H1 (cell line): ENCODE data around the gene CACFD1. TPM values are rescaled to one million over a fixed set of nuclear protein-coding genes. Genes with fewer than 3 reads are reported as not detected.

Source experiments
- CTCF ChIA-PET: fragments of 300-600 bp; sonication (Branson Sonifier 250); formaldehyde crosslinking; loops from one replicate; lab custom pipeline; 2021; ENCODE audit not compliant: partially characterized antibody; lab: Charles Lee
- POLR2A ChIA-PET: fragments of 300-600 bp; sonication (Branson Sonifier 250); formaldehyde crosslinking; loops from one replicate; lab custom pipeline; 2021; ENCODE audit warnings: inconsistent platforms; ENCODE audit not compliant: partially characterized antibody; lab: Charles Lee
- DNase-seq, 2 experiments: peaks; one replicate each; pipeline versions ENCODE4 v3.0.0 to v3.0.0-alpha.2; 2010 to 2022; ENCODE audit warnings: low spot score in 2 of 2, low read depth in 1 of 2, mixed read lengths in 1 of 2
- FAIRE-seq: peaks from 2 replicates; lab custom pipeline; 2011; peaks lifted over from hg19 to GRCh38; lab: Jason Lieb, UNC
- H2AFZ ChIP-seq: 2 replicates; pipeline ENCODE4 v1.8.1; 2012; ENCODE audit warnings: low read length, inconsistent platforms
- H2AK5ac ChIP-seq: 2 replicates; pipeline ENCODE4 v1.6.1; 2013; ENCODE audit warnings: low read depth, low read length
- H2BK120ac ChIP-seq: replicated peaks from 2 replicates; pipeline ENCODE3; 2013; ENCODE audit warnings: low read depth, low read length, inconsistent platforms
- H2BK12ac ChIP-seq: 2 replicates; pipeline ENCODE4 v1.6.1; 2013; ENCODE audit warnings: low read depth, low read length
- H2BK15ac ChIP-seq: 2 replicates; pipeline ENCODE4 v1.6.1; 2013; ENCODE audit warnings: low read length
- H2BK20ac ChIP-seq: 2 replicates; pipeline ENCODE4 v1.6.1; 2013; ENCODE audit warnings: low read length
- H2BK5ac ChIP-seq: 2 replicates; pipeline ENCODE4 v1.6.1; 2013; ENCODE audit warnings: low read depth, low read length
- H3K14ac ChIP-seq: 2 replicates; pipeline ENCODE4 v1.6.1; 2013; ENCODE audit warnings: inconsistent platforms; ENCODE audit not compliant: insufficient read length
- H3K18ac ChIP-seq: 2 replicates; pipeline ENCODE4 v1.6.1; 2013; ENCODE audit warnings: low read length; ENCODE audit errors: extremely low read depth
- H3K23ac ChIP-seq: 2 replicates; pipeline ENCODE4 v1.6.1; 2013; ENCODE audit warnings: inconsistent platforms; ENCODE audit not compliant: insufficient read length
- H3K23me2 ChIP-seq: 2 replicates; pipeline ENCODE4 v1.6.1; 2013; ENCODE audit warnings: low read depth, low read length
- H3K27ac ChIP-seq: 2 replicates; pipeline ENCODE4 v1.6.1; 2011; ENCODE audit warnings: low read depth, low read length, inconsistent platforms
- H3K27me3 ChIP-seq, 4 experiments: replicated peaks in 1 of 4; 1 replicate in 1 of 4; 2 replicates in 3 of 4; pipeline versions ENCODE4 v1.6.1 to v1.8.1; 2011 to 2013; ENCODE audit warnings: low read length in 3 of 4, mild to moderate bottlenecking in 3 of 4, inconsistent platforms in 2 of 4, mixed read lengths in 2 of 4, moderate library complexity in 1 of 4; ENCODE audit not compliant: control insufficient read depth in 3 of 4, insufficient read depth in 3 of 4; ENCODE audit errors: extremely low read depth in 1 of 4
- H3K36me3 ChIP-seq, 4 experiments: 2 replicates each; pipeline versions ENCODE4 v1.6.1 to v1.8.1; 2011 to 2013; ENCODE audit warnings: mild to moderate bottlenecking in 4 of 4, low read length in 3 of 4, moderate library complexity in 2 of 4, control low read depth in 1 of 4, inconsistent platforms in 1 of 4; ENCODE audit not compliant: insufficient read depth in 4 of 4, control insufficient read depth in 2 of 4
- H3K4ac ChIP-seq: replicated peaks from 2 replicates; pipeline ENCODE3; 2013; ENCODE audit warnings: low read length, low read depth, mixed read lengths, inconsistent platforms; ENCODE audit not compliant: insufficient read length
- H3K4me1 ChIP-seq, 4 experiments: replicated peaks in 1 of 4; 1 replicate in 1 of 4; 2 replicates in 3 of 4; pipeline versions ENCODE4 v1.6.1 to v1.8.1; 2011 to 2013; ENCODE audit warnings: low read length in 3 of 4, inconsistent platforms in 2 of 4, mixed read lengths in 1 of 4; ENCODE audit not compliant: insufficient read depth in 4 of 4, control insufficient read depth in 3 of 4
- H3K4me2 ChIP-seq, 2 experiments: 2 replicates each; pipeline versions ENCODE4 v1.6.1 to v1.8.1; 2011 to 2013; ENCODE audit warnings: low read depth in 2 of 2, low read length in 2 of 2, control low read depth in 1 of 2, inconsistent platforms in 1 of 2, mild to moderate bottlenecking in 1 of 2; ENCODE audit not compliant: insufficient read depth in 1 of 2
- H3K4me3 ChIP-seq, 4 experiments: fragments of 200-600, 300-600 bp in 1 of 4; sonication (generic), shearing (Covaris generic), sonication (Bioruptor Twin) in 1 of 4; 2 replicates each; pipeline versions ENCODE4 v1.5.1 to v1.8.1; 2011 to 2016; ENCODE audit warnings: low read length in 4 of 4, low read depth in 3 of 4, control low read depth in 2 of 4, inconsistent platforms in 2 of 4, mild to moderate bottlenecking in 2 of 4, mixed read lengths in 1 of 4, moderate library complexity in 1 of 4; ENCODE audit not compliant: insufficient read depth in 2 of 4; ENCODE audit errors: extremely low read depth in 1 of 4
- H3K56ac ChIP-seq: replicated peaks from 2 replicates; pipeline ENCODE3; 2013; ENCODE audit warnings: low read depth, mild to moderate bottlenecking, mixed read lengths, low read length, inconsistent platforms; ENCODE audit not compliant: insufficient read length
- H3K79me1 ChIP-seq: 2 replicates; pipeline ENCODE4 v1.6.1; 2013; ENCODE audit warnings: low read depth, low read length, control low read depth
- H3K79me2 ChIP-seq, 2 experiments: 2 replicates each; pipeline versions ENCODE4 v1.6.1 to v1.8.1; 2012 to 2013; ENCODE audit warnings: low read length in 2 of 2, mild to moderate bottlenecking in 2 of 2, inconsistent platforms in 1 of 2; ENCODE audit not compliant: insufficient read depth in 2 of 2, control insufficient read depth in 1 of 2
- H3K9ac ChIP-seq, 4 experiments: replicated peaks in 1 of 4; 1 replicate in 1 of 4; 2 replicates in 3 of 4; pipeline versions ENCODE4 v1.6.1 to v1.8.1; 2011 to 2013; ENCODE audit warnings: low read depth in 3 of 4, low read length in 3 of 4, control low read depth in 2 of 4, mild to moderate bottlenecking in 2 of 4, moderate library complexity in 2 of 4, inconsistent platforms in 1 of 4; ENCODE audit errors: extremely low read depth in 1 of 4
- H3K9me3 ChIP-seq, 2 experiments: 2 replicates each; pipeline versions ENCODE4 v1.6.1 to v1.8.1; 2012 to 2013; ENCODE audit warnings: mild to moderate bottlenecking in 2 of 2, moderate library complexity in 2 of 2, control low read depth in 1 of 2, inconsistent platforms in 1 of 2, low read depth in 1 of 2, low read length in 1 of 2, mixed read lengths in 1 of 2; ENCODE audit not compliant: insufficient read depth in 2 of 2
- H4K20me1 ChIP-seq, 2 experiments: replicated peaks in 1 of 2; 2 replicates each; pipeline versions ENCODE3 to v1.8.1; 2011 to 2013; ENCODE audit warnings: inconsistent platforms in 2 of 2, low read length in 2 of 2, mild to moderate bottlenecking in 1 of 2; ENCODE audit not compliant: insufficient read depth in 2 of 2, control insufficient read depth in 1 of 2
- H4K5ac ChIP-seq: 2 replicates; pipeline ENCODE4 v1.6.1; 2013; ENCODE audit warnings: low read length, low read depth, mixed read lengths, inconsistent platforms; ENCODE audit not compliant: insufficient read length
- H4K8ac ChIP-seq: 2 replicates; pipeline ENCODE4 v1.8.0; 2013; ENCODE audit warnings: mild to moderate bottlenecking, moderate library complexity, low read length, inconsistent platforms; ENCODE audit not compliant: insufficient read depth; ENCODE audit errors: extremely low read depth
- H4K91ac ChIP-seq: replicated peaks from 2 replicates; pipeline ENCODE3; 2013; ENCODE audit warnings: low read length, mixed read lengths, inconsistent platforms; ENCODE audit not compliant: insufficient read length
- ASH2L ChIP-seq: fragments of 200-600, 300-600 bp; sonication (generic); IDR thresholded peaks from one replicate; pipeline ENCODE4 v1.7.1; 2017; ENCODE audit warnings: low read length
- BACH1 ChIP-seq: IDR thresholded peaks from 2 replicates; pipeline ENCODE4 v1.6.1; 2012; ENCODE audit warnings: low read length, improper control_type of control experiment
- CBX8 ChIP-seq: fragments of 300-800, 300-1000 bp; sonication (generic); IDR thresholded peaks from 2 replicates; pipeline ENCODE4 v1.7.1; 2016; ENCODE audit warnings: low read depth, low read length, borderline replicate concordance
- CEBPB ChIP-seq: IDR thresholded peaks from 2 replicates; pipeline ENCODE4 v1.6.1; 2012; ENCODE audit warnings: low read depth, low read length
- EP300 ChIP-seq, 2 experiments: IDR thresholded peaks; 1 replicate in 1 of 2; 2 replicates in 1 of 2; pipeline ENCODE4 v1.6.1; 2011 to 2012; ENCODE audit warnings: low read depth in 2 of 2, low read length in 2 of 2, mild to moderate bottlenecking in 2 of 2, borderline replicate concordance in 1 of 2, inconsistent platforms in 1 of 2, moderate library complexity in 1 of 2
- MAX ChIP-seq: IDR thresholded peaks from 2 replicates; pipeline ENCODE4 v1.6.1; 2012; ENCODE audit warnings: inconsistent platforms
- NANOG ChIP-seq: IDR thresholded peaks from 2 replicates; pipeline ENCODE4 v1.6.1; 2011; ENCODE audit warnings: low read length, low read depth, mild to moderate bottlenecking, inconsistent platforms; ENCODE audit not compliant: insufficient read depth, poor library complexity, severe bottlenecking
- RNF2 ChIP-seq: fragments of 200-900, 300-1000 bp; sonication (generic); IDR thresholded peaks from 2 replicates; pipeline ENCODE4 v1.7.1; 2016; ENCODE audit warnings: borderline replicate concordance, low read depth, mild to moderate bottlenecking, antibody characterized with exemption, low read length; ENCODE audit not compliant: poor library complexity, severe bottlenecking; ENCODE audit errors: missing control alignments
- SRF ChIP-seq: IDR thresholded peaks from 2 replicates; pipeline ENCODE4 v1.6.1; 2011; ENCODE audit warnings: mild to moderate bottlenecking, low read depth, low read length, moderate library complexity
- SUZ12 ChIP-seq: fragments of 200-600 bp; sonication (generic); IDR thresholded peaks from 2 replicates; pipeline ENCODE4 v1.6.1; 2012; ENCODE audit warnings: mild to moderate bottlenecking, inconsistent platforms, low read length, moderate library complexity, mixed read lengths
- TAF1 ChIP-seq: IDR thresholded peaks from 2 replicates; pipeline ENCODE4 v1.6.1; 2011; ENCODE audit warnings: mild to moderate bottlenecking, low read depth, low read length
- TBP ChIP-seq: IDR thresholded peaks from 2 replicates; pipeline ENCODE4 v1.6.1; 2011; ENCODE audit warnings: low read depth, low read length, improper control_type of control experiment
- WGBS, 2 experiments: shearing (Covaris generic) in 1 of 2; methylation state at CpG; one replicate each; pipeline versions ENCODE4 v1.1.6 to v1.1.7; 2013 to 2015; ENCODE audit warnings: low lambda C conversion rate in 2 of 2, mixed read lengths in 2 of 2, inconsistent platforms in 1 of 2, low coverage in 1 of 2, missing lambda C conversion rate in 1 of 2; ENCODE audit not compliant: insufficient replicate concordance in 2 of 2, insufficient coverage in 1 of 2, insufficient read length in 1 of 2; ENCODE audit errors: extremely low coverage in 1 of 2, missing lambda C conversion rate in 1 of 2; 5-methylcytosine and 5-hydroxymethylcytosine counted together
- polyA plus RNA-seq, 7 experiments: library from polyadenylated mRNA; depleted of rRNA in 3 of 7; stranded (reverse) in 5 of 7; unstranded in 2 of 7; fragments of >200 nt in 5 of 7; fragments of 200-250 nt in 2 of 7; gene quantifications; 1 replicate in 5 of 7; 2 replicates in 1 of 7; 4 replicates in 1 of 7; pipeline versions ENCODE4 v1.2.1 to v1.2.3, GENCODE V29; 2011 to 2013; ENCODE audit warnings: missing spikeins in 2 of 7, mixed read lengths in 2 of 7
- total RNA-seq: library from RNA; stranded (reverse); fragmentation: NEBNext Ultra II Directional; extraction: Animal tissue kit (Norgen Biotek cat#: 25700); gene quantifications from 2 replicates; pipeline ENCODE4 v1.2.1, GENCODE V29; 2021

Gene CACFD1
- total and polyA plus RNA-seq, 2 of the 8 experiments (the other 6 are each of a cell fraction or from before 2014, with no cell fraction given) = 13.4 to 15.5 TPM

- no peaks in the 10 kb centered on the region for H3K79me1 ChIP-seq
- no peak for FAIRE-seq
- peaks cover 7% of the 10 kb centered on the region; the same call in 1 of the 2 replicates for H3K23me2 ChIP-seq
- H3K56ac ChIP-seq = no peak overlapping the region
- no peak overlapping the region for H2AFZ ChIP-seq
- no peak overlapping the region for H3K14ac ChIP-seq
- no peak overlapping the region; the same call in 1 of the 2 replicates for H2BK12ac ChIP-seq
- H4K91ac ChIP-seq = no peak overlapping the region
- no peak overlapping the region for H2BK15ac ChIP-seq
- H3K9me3 ChIP-seq = no peaks in the 10 kb centered on the region
- no peak overlapping the region for H2BK120ac ChIP-seq
- no peak overlapping the region for H3K18ac ChIP-seq
- no peak overlapping the region for H2BK20ac ChIP-seq
- H3K23ac ChIP-seq = no peak overlapping the region
- H3K27ac ChIP-seq = no peak overlapping the region
- H4K8ac ChIP-seq = no peak overlapping the region
- H3K27me3 ChIP-seq = peaks cover 0 to 11% (median 4%) of the 10 kb centered on the region in 4 experiments; a peak in 5 of 7 replicates
- peak overlapping the region; percentile 23 to 65 (median 32); a peak in 6 of 8 replicates for H3K4me3 ChIP-seq
- H3K79me2 ChIP-seq = no peaks in the 10 kb centered on the region
- no peak overlapping the region for H4K5ac ChIP-seq
- H2BK5ac ChIP-seq = no peak overlapping the region
- peak in 1 of 2 experiments; percentile 78 for DNase-seq
- H2AK5ac ChIP-seq = no peak overlapping the region
- ChIA-PET POLR2A (interaction anchor here (0.8 to 1.9 kb wide), 8 partner anchors 10 to 78 kb away, joined by 3 to 19 read pairs (median 6); partner anchors contain the start of genes CACFD1 and REXO4), CTCF (interaction anchor here (0.9 to 1.2 kb wide), 2 partner anchors 12 to 25 kb away, joined by 3 read pairs; no protein-coding TSS in a partner anchor)
- H3K4ac ChIP-seq = no peak overlapping the region
- H3K36me3 ChIP-seq = no peaks in the 10 kb centered on the region
- H3K4me1 ChIP-seq = peaks cover 0 to 4% (median under 1%) of the 10 kb centered on the region in 4 experiments; a peak in 3 of 7 replicates
- no peak overlapping the region for H3K9ac ChIP-seq
- 3% methylated on average over 21 of the region's 57 CpGs; no CpG with 5 or more reads in 1 of the 2 experiments for WGBS, 2 experiments
- no peaks in the 10 kb centered on the region for H4K20me1 ChIP-seq
- peak overlapping the region; percentile 59 to 90 for H3K4me2 ChIP-seq
- no peak for TF ChIP-seq SRF
- TF ChIP-seq NANOG = no peak
- peak; percentile 36; the same call in 1 of the 2 replicates for TF ChIP-seq BACH1
- TF ChIP-seq TBP = no peak
- TF ChIP-seq SUZ12 = no peak
- TF ChIP-seq CBX8 = no peak
- TF ChIP-seq RNF2 = no peak
- peak; percentile 87 for TF ChIP-seq MAX
- no peak for TF ChIP-seq EP300 (IDR thresholded peaks at IDR 0.05; ENCODE audit: borderline replicate concordance in 1 of 2, low read depth in 2 of 2, low read length in 2 of 2)
- no peak for TF ChIP-seq CEBPB
- TF ChIP-seq TAF1 = no peak
- TF ChIP-seq ASH2L = no peak
Measured at GRCh38 chr9:133428617-133429101, 31.1 kb upstream of the CACFD1 start.
